Skeletal muscle tissue (tissue), 4 donors: ENCODE results near the gene RAP1GAP2. TPM values are rescaled to one million over a fixed set of nuclear protein-coding genes. Genes with fewer than 3 reads are reported as not detected.

ENCODE experiments used
- H3K27ac ChIP-seq: one replicate; pipeline ENCODE4 v1.7.0; 2013; ENCODE audit warnings: mild to moderate bottlenecking, low read depth, low read length, inconsistent platforms
- H3K27me3 ChIP-seq, 3 donors: one replicate each; pipeline ENCODE4 v1.7.0; 2013; ENCODE audit warnings: low read length in 3 of 3; ENCODE audit not compliant: control insufficient read depth in 3 of 3, insufficient read depth in 3 of 3
- H3K36me3 ChIP-seq, 3 donors: one replicate each; pipeline ENCODE4 v1.7.0; 2013; ENCODE audit warnings: low read length in 3 of 3; ENCODE audit not compliant: control insufficient read depth in 3 of 3, insufficient read depth in 3 of 3
- H3K4me1 ChIP-seq, 3 donors: one replicate each; pipeline ENCODE4 v1.7.0; 2013; ENCODE audit warnings: low read length in 3 of 3, mild to moderate bottlenecking in 3 of 3; ENCODE audit not compliant: control insufficient read depth in 3 of 3, insufficient read depth in 3 of 3
- H3K4me3 ChIP-seq, 3 donors: one replicate each; pipeline ENCODE4 v1.7.0; 2013; ENCODE audit warnings: low read length in 3 of 3
- H3K9ac ChIP-seq, 3 donors: one replicate each; pipeline ENCODE4 v1.7.0; 2013; ENCODE audit warnings: low read length in 3 of 3, mild to moderate bottlenecking in 3 of 3, moderate library complexity in 2 of 3, low read depth in 1 of 3
- H3K9me3 ChIP-seq, 3 donors: one replicate each; pipeline ENCODE4 v1.7.0; 2013; ENCODE audit warnings: low read length in 3 of 3; ENCODE audit not compliant: control insufficient read depth in 3 of 3
- total RNA-seq: library from RNA; depleted of rRNA; stranded (reverse); fragments of >200 nt; gene quantifications from one replicate; pipeline ENCODE4 v1.2.3, GENCODE V29; 2014
- donor health status: Osteomylitis.

Gene RAP1GAP2
- total RNA-seq, 1 donor from 2014 or later: 2.1 TPM

GRCh38 chr17:3003296-3004149 lies 207.3 kb downstream of the RAP1GAP2 start:
- peak overlapping the region in 2 of 3 donors; percentile 63 to 79 for H3K9ac ChIP-seq
- peaks cover 25 to 30% (median 26%) of the 10 kb centered on the region in 3 donors for H3K4me1 ChIP-seq
- no peaks in the 10 kb centered on the region for H3K36me3 ChIP-seq
- H3K27ac ChIP-seq: peak overlapping the region; percentile 60
- H3K9me3 ChIP-seq: no peaks in the 10 kb centered on the region
- no peaks in the 10 kb centered on the region for H3K27me3 ChIP-seq
- peak overlapping the region; percentile 30 to 67 (median 67) for H3K4me3 ChIP-seq

GRCh38 chr17:3004150-3004801 lies 208.0 kb downstream of the RAP1GAP2 start:
- Histone ChIP-seq H3K9me3 (no peaks in the 10 kb centered on the region), H3K36me3 (no peaks in the 10 kb centered on the region), H3K27ac (peak overlapping the region; percentile 60), H3K4me3 (peak overlapping the region; percentile 30 to 67 (median 67)), H3K9ac (peak overlapping the region; percentile 63 to 79 (median 65)), H3K27me3 (no peaks in the 10 kb centered on the region), H3K4me1 (peaks cover 25 to 30% (median 26%) of the 10 kb centered on the region in 3 donors)

- no peaks in the 10 kb centered on the region for H3K9me3 ChIP-seq
- no peaks in the 10 kb centered on the region for H3K27me3 ChIP-seq
- H3K4me3 ChIP-seq: peak overlapping the region in 1 of 3 donors; percentile 67
- H3K4me1 ChIP-seq: peaks cover 25 to 30% (median 26%) of the 10 kb centered on the region in 3 donors
- peak overlapping the region; percentile 51 to 79 (median 63) for H3K9ac ChIP-seq
- no peaks in the 10 kb centered on the region for H3K36me3 ChIP-seq
- peak overlapping the region; percentile 60 for H3K27ac ChIP-seq
Observed at GRCh38 chr17:3004925-3005324, 208.7 kb downstream of the RAP1GAP2 start.

- H3K27me3 ChIP-seq: no peaks in the 10 kb centered on the region
- no peak overlapping the region for H3K4me3 ChIP-seq
- no peaks in the 10 kb centered on the region for H3K36me3 ChIP-seq
- no peak overlapping the region for H3K27ac ChIP-seq
- no peak overlapping the region for H3K9ac ChIP-seq
- H3K4me1 ChIP-seq: peaks cover 25 to 30% (median 26%) of the 10 kb centered on the region in 3 donors
- H3K9me3 ChIP-seq: no peaks in the 10 kb centered on the region
Observed at GRCh38 chr17:3005696-3006095, 209.5 kb downstream of the RAP1GAP2 start.

- Histone ChIP-seq H3K9ac (no peak overlapping the region), H3K36me3 (no peaks in the 10 kb centered on the region), H3K4me3 (no peak overlapping the region), H3K27me3 (no peaks in the 10 kb centered on the region), H3K4me1 (peaks cover 25 to 30% (median 26%) of the 10 kb centered on the region in 3 donors), H3K9me3 (no peaks in the 10 kb centered on the region), H3K27ac (no peak overlapping the region)
Observed at GRCh38 chr17:3006801-3007200, 210.6 kb downstream of the RAP1GAP2 start.

- no peaks in the 10 kb centered on the region for H3K27me3 ChIP-seq
- no peak overlapping the region for H3K27ac ChIP-seq
- H3K4me1 ChIP-seq: peaks cover 24 to 25% (median 24%) of the 10 kb centered on the region in 3 donors
- H3K9ac ChIP-seq: no peak overlapping the region
- no peaks in the 10 kb centered on the region for H3K36me3 ChIP-seq
- no peak overlapping the region for H3K4me3 ChIP-seq
- no peaks in the 10 kb centered on the region for H3K9me3 ChIP-seq
Observed at GRCh38 chr17:3007651-3008121, 211.4 kb downstream of the RAP1GAP2 start.

- Histone ChIP-seq H3K36me3 (no peaks in the 10 kb centered on the region), H3K4me3 (no peak overlapping the region), H3K9ac (no peak overlapping the region), H3K9me3 (no peaks in the 10 kb centered on the region), H3K27me3 (no peaks in the 10 kb centered on the region), H3K27ac (no peak overlapping the region), H3K4me1 (peaks cover 18% of the 10 kb centered on the region in 3 donors)
Observed at GRCh38 chr17:3008336-3009288, 212.4 kb downstream of the RAP1GAP2 start.

- Histone ChIP-seq H3K27ac (no peak overlapping the region), H3K9me3 (no peaks in the 10 kb centered on the region), H3K27me3 (no peaks in the 10 kb centered on the region), H3K36me3 (no peaks in the 10 kb centered on the region), H3K9ac (no peak overlapping the region), H3K4me3 (no peak overlapping the region), H3K4me1 (peaks cover 10 to 11% (median 10%) of the 10 kb centered on the region in 3 donors)
Observed at GRCh38 chr17:3009411-3009920, 213.2 kb downstream of the RAP1GAP2 start.

GRCh38 chr17:3011891-3012290 lies 215.7 kb downstream of the RAP1GAP2 start:
- Histone ChIP-seq H3K27ac (no peak overlapping the region), H3K9me3 (no peaks in the 10 kb centered on the region), H3K27me3 (no peaks in the 10 kb centered on the region), H3K4me1 (peaks cover 2 to 4% (median 3%) of the 10 kb centered on the region in 3 donors), H3K9ac (no peak overlapping the region), H3K4me3 (no peak overlapping the region), H3K36me3 (no peaks in the 10 kb centered on the region)
